Fibroblast of gingiva (primary cell): ENCODE measurements around the gene SYTL2.

Experiments
- DNase-seq: peaks from one replicate; pipeline ENCODE4 v3.0.0-alpha.2; 2011; ENCODE audit warnings: low read depth

Gene SYTL2

DNA sequence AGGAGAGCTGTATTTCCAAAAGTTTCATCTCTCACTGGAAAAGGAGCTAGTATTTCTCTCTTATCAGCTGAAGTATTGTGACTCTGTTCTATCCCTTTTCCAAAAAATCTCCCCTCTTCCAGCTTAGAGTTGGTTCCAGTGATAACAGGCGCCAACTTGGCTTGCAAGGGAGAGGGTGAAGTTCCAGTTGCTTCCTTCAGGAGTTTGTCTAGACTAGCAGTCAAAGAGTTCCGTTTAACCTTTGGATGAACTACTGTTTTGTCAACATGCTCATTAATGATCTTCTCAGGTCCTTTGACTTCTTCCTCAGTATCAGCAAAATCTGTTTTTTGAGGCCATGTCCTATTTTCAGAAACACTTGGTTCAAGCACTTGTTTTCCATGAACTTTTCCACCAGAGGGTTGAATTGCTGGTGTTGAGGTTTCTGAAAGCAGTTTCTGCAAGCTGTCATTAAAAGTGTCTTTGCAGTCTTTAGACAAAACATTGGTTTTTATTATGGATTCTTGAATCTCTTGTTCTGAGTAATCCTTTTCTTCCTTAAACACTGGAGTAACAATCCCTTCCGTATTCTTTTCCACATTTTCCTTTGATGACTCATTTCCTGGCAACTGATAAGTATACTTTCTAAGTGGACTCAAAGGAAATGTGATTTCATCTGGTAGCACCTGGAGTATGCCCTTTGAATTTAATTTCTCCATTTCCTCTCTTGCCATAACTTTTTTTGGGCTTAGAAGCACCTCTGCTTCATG lies 85.3 kb downstream of the SYTL2 start:
- peak; percentile 59 for DNase-seq

- no peak for DNase-seq
Observed at GRCh38 chr11:85724748-85725465, 86.0 kb downstream of the SYTL2 start.

- no peak for DNase-seq
Observed at GRCh38 chr11:85723088-85723487, 87.9 kb downstream of the SYTL2 start.

DNA sequence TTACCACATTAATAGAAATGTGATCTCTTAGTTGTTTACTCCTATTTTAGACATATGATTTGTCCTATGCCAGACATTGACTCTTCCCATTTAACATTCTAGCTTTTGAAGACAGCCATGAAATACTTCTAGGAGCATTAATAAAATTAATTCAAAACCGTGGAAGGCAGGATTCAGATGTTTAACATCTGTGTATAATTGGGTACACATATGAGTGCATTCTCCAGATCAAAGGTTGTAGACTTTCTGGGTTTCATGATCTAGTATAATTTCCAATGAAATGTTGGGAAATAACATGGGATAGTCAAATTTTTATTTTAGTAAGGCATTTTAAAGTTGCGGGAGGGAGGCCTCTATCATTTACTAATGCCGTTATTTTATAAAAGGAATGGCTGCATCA lies 89.8 kb downstream of the SYTL2 start:
- DNase-seq, result peak; percentile 38

DNA sequence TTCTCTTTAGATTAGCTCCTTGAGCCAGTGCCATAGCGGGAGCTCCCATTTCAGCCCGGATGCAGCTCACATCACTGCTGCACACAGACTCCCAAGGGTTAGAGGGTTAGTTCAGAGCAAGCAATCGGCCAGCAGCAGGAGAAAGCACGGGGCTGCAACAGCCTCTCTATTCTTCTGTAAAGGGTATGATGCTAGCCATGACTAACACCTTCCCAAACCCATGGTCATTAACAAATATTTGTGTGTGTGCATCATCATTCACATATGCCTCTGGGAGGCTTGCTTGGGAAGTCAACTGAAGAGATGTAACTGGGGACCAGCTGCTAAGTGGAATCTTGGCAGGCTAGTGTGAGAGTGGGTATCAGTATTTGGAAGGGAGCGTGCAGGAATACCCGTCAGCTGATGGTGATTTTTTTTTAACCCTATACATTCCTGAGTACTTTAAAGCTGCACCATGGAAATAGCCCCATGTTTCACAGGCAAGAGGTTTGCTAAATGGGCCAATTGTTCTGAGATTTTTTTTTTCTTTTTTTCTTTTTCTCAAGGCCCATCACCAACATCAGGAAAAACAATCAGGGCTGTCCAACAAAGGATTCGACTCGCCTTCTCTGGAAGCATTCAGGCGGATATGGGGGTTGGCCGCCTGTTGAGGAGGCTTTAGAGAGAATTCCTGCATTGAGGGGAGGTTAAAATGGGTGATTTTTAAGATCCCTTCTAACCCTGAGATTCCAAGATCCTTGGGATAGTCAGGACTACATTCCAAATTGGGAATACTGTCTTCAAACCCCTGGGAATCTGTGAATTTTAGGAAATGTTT lies 91.7 kb downstream of the SYTL2 start:
- peak; percentile 94 for DNase-seq

GRCh38 chr11:85718126-85718943 lies 92.6 kb downstream of the SYTL2 start:
- no peak for DNase-seq

DNA sequence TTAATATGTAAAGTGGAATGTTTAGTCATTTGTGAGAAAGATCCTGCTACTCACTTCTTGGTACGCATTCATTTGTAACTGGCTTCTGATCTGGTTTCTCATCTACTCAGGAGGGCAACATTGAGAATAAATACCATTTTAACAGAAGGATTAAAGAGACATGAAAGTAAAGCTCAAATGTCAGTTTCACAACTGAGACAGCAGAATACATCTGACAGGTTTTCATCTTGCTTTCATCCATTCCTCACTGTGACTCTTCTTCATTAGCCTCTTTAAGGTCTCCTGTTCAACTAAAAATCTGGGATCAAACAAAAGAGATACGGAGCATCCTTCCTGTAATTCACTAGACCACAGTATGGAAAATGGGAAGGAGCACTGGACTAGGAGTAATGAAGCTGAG lies 93.5 kb downstream of the SYTL2 start:
- DNase-seq, result no peak

- DNase-seq, result peak; percentile 30
Observed at GRCh38 chr11:85712953-85713352, 98.0 kb downstream of the SYTL2 start.

DNA sequence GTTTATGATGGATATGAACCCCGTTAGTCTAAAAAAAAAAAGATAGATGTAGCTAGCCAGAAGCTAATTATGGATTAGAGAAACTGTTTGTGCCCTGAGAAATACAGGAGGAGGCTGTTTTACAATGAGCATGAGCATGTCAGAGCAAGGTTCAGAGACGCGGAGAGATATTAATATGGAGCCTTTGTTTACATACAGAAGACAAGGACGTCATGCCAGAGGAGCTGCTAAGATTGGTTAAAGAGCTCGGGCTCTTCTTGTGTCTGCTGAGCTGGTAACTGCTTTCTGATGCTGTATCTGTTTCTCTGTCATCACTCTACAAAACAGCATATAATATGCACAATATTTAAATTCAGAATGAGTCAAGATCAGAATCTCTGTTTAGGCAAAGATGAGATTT lies 100.0 kb downstream of the SYTL2 start:
- DNase-seq, result no peak

DNA sequence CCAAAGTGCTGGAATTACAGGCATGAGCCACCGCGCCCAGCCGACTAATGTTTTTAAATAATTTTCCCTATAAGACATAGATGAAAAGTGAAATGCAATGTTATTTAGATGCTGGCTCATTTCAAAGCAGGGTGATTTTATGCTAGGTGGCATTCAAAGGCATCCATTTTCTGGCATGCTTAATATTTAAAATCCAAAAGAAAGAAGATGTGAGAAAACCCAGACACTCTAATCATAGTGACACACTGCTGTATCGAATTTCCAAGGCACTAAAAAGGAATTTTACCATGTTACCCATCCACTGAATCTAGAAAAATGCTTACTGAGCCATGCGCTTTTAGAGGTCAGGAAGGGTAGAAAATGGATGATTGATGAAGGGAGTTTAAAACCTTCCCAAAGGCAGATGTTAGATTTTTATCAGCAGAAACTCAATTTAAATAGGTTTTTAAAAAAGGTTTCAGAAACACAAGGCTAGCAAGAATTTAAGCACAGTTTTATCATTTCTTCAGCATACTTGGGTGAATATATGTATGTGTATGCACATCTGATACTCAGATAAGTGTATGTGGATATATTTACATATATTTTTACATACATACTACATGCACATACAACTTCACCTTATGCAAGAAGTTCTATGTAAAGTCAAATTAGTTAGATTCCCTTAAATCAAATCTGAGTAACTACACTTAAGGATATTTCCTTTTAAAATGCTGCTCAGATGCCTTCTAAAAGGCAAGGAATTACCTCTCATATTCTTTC lies 100.8 kb downstream of the SYTL2 start:
- DNase-seq, result no peak

DNA sequence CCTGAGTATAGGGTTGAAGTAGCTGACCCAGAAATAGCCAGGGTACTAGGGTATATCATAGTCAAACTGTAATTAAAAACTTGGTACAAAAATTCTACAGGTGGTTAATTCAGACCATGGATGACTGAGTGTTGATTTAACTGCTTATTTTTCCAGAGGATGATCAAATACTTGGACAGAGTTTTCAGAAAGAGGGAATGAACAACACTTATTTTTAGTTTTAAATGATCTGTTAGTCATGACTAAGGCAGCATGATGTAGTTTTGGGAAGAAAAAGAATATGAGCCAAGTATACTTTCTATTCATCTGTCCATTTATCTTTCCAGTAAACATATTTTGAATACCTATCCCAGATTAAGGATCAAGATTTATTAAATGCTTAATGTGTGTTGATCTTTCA lies 105.1 kb downstream of the SYTL2 start:
- no peak for DNase-seq

GRCh38 chr11:85704967-85705366 lies 106.0 kb downstream of the SYTL2 start:
- no peak for DNase-seq

DNA sequence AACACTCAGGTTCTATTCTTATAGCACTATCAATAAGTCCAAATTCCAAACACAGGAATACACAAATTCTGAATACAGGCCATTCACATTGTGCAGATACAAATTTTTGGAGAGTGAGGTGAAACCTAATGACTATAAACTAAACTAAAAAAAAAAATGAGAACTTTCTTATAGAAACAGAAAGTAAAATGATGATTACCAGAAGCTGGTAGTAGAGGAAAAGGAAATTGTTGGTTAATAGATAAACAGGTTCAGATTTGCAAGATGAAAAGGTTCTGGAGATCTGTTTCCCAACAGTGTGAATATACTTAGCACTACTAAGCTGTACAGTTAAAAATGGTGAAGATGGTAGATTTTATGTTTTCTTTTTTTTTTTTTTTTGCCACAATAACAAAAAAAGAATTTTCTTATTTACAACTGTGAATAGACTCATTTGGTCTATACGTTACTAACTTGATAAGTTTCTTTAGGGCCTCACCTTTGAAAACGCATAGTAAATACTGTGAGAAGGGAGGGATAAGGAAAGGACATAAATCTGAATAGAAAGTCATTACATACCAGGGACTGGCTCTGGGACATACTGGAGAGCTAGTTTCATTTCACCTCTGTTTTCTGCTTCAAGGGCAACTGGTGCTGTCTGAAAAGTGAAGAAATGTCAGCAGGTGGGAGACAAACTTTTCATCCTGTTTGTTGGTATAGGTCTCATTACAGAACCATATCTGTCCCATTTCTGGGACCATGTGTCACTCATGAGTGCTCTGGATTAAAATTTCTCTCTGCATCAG lies 110.8 kb downstream of the SYTL2 start:
- no peak for DNase-seq

DNA sequence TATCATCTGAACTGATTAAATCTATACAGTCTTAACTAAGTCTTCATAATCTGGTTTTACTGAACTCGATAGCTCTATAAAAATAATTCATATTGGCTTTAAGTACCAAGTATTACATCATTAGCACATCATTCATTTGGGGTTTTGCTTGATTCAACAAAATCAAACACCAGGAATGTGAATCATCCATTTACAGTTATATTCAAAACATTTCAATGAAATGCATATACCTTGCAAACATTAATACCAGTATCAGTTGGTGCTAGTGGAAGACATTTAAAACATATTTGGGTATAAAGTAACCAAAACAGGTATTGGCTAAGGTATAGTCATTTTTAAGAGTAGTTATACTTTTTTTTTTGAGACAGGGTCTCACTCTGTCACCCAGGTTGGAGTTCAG lies 112.7 kb downstream of the SYTL2 start:
- no peak for DNase-seq

DNA sequence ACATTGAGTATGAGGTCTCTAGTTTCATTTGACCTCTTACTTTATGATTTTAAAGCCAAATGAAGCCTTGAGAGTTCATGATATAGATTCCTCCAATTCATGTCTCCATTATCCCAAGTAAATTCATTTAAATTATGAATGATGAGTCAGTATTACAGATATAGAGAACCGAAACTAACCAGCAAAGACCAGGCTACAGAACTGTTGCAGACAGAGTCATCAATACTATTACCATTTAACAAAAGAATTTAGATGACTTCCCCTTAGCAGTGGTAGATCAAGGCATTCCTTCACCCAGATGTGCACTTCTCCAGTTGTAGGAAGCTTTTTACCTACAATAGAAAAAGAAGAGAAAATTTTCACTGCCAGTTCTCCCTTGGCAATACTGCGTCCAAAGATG lies 113.2 kb downstream of the SYTL2 start:
- DNase-seq, result no peak

DNA sequence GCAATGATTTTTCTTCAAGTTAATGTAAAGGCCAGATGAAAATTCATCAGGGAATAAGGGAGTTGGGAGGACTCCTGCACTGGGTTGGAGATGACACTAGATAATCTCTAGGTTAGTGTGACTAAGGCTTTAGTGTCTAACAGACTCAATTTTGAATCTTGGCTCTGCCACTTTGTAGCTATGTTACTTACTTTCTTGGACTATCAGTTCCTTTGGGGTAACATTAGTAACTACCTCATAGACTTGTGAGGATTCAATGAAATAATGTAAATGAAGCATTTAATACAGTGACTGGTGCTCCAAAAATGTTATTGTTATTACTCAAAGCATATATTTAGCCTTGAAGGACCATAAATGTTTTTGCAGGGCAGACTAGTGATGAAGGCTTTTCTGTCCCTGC lies 115.4 kb downstream of the SYTL2 start:
- no peak for DNase-seq

DNA sequence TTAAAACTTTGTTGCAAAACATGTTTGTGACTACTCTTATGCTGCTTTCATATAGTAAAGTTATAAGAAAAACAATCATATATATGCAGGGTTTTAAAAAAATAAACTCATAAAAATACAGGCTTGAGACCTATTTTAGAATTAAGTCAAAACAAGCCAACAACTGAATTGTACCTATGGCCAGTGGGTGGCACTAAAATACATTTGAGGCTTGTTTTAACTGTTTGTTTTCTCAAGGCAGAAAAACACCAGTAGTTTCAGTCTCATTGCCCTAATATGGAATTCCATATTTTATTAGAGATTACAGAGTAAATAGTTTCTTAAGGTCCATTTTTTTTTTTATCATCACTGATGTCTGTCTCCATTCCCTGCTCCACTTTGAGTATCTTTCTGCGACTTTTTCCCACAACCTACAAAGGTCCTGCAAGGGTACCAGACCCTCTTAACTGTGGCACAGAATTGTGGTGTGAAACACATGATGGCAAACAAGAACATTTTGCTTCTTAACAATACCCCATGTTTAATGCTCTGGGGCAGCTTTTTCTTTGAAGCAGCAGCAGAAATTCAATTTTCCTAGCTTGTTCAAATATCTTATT lies 116.5 kb downstream of the SYTL2 start:
- peak; percentile 57 for DNase-seq

DNA sequence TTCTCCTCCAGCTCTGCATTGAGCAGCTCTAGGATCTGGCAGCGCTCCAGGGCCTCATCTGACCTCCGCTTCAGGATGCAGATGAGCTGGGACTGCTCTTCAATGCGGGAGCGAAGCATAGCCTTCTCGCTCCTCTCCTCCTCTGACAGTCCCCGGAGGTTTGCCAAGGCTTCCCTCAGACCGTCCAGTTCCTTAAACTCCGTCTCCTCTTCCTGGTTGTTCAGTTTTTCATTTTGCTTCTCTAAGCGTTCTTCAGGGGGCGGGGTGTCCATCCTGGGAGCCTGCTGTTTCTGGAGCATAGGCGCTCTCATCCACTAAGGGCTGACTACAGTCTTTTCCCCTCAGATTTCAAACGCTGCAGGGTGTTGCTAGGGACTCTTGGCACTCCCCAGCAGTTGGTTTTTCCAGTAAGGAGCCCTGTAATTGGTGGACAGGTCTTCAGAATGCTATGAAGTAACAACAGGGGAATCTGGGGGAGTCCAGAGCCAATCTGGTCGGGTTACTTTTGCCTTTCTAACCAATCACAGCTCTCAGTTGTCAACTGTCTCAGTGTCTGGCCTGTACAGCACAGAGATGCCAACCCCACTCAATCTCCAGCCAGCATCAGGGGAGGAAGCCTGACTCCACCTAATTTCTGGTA lies 125.0 kb downstream of the SYTL2 start, which contains the start of gene CCDC89:
Gene CCDC89 (minus strand): TSS at position 376 of the 640 bp plus-strand sequence. CDS start 65 bp downstream, at position 311.
- DNase-seq, result peak; percentile 96

- DNase-seq, result no peak
Observed at GRCh38 chr11:85685125-85685819, 125.7 kb downstream of the SYTL2 start.
